GM12891 (cell line): ENCODE results near the gene TMEM33. TPM values are rescaled to one million over a fixed set of nuclear protein-coding genes. Genes with fewer than 3 reads are reported as not detected.
"Not testable (repeated sequence)": the region's sequence is repeated elsewhere in the genome, so short reads cannot be mapped to it uniquely, and the experiment has no call there.

ENCODE experiments used
- DNase-seq: peaks from one replicate; pipeline ENCODE4 v3.0.0; 2011; ENCODE audit warnings: low spot score; ENCODE audit not compliant: insufficient read length
- FAIRE-seq: peaks from 2 replicates; lab custom pipeline; 2011; peaks lifted over from hg19 to GRCh38; lab: Jason Lieb, UNC
- PAX5 ChIP-seq: IDR thresholded peaks from 2 replicates; pipeline ENCODE4 v1.6.1; 2011; ENCODE audit warnings: low read length, moderate library complexity, mild to moderate bottlenecking; ENCODE audit not compliant: insufficient read depth, severe bottlenecking
- POLR2A ChIP-seq: IDR thresholded peaks from 2 replicates; pipeline ENCODE4 v1.6.1; 2011; ENCODE audit warnings: low read depth, low read length, control low read depth
- POLR2AphosphoS5 ChIP-seq: IDR thresholded peaks from 2 replicates; pipeline ENCODE4 v1.6.1; 2011; ENCODE audit warnings: low read depth, low read length, control low read depth
- POU2F2 ChIP-seq: IDR thresholded peaks from 2 replicates; pipeline ENCODE4 v1.6.1; 2011; ENCODE audit warnings: low read depth, mild to moderate bottlenecking, control low read depth, low read length, moderate library complexity
- SPI1 ChIP-seq: IDR thresholded peaks from 2 replicates; pipeline ENCODE4 v1.6.1; 2011; ENCODE audit warnings: low read depth, low read length, control low read depth
- TAF1 ChIP-seq: IDR thresholded peaks from 2 replicates; pipeline ENCODE4 v1.6.1; 2011; ENCODE audit warnings: low read depth, low read length, control low read depth
- polyA plus RNA-seq: library from polyadenylated mRNA; unstranded; fragments of >200 nt; gene quantifications from one replicate; pipeline ENCODE4 v1.2.1, GENCODE V29; 2012; ENCODE audit warnings: low read depth, missing spikeins, inconsistent platforms; ENCODE audit not compliant: missing spikeins

The TMEM33 gene
- 6.9 TPM for polyA plus RNA-seq

- FAIRE-seq (peak; percentile 87), DNase-seq (peak; percentile 60)
- peak; percentile 84 for TF ChIP-seq POLR2A
- 0 out of 2 replicates have a peak, but pooled peaks have one; percentile 44 for TF ChIP-seq TAF1
- no peak for TF ChIP-seq PAX5
- TF ChIP-seq POU2F2, result 0 out of 2 replicates have a peak, but pooled peaks have one; percentile 35
- TF ChIP-seq POLR2AphosphoS5, result peak; percentile 90
- peak; percentile 73 for TF ChIP-seq SPI1
These were observed at the start of gene TMEM33 for GRCh38 chr4:41934901-41935651. Gene TMEM33, plus strand, starts transcription at chr4:41935429. Its CDS starts 56 bp downstream, at chr4:41935485.

GRCh38 chr4:41885456-41885855 is 49.8 kb upstream of the TMEM33 start:
- no peak for FAIRE-seq
- TF ChIP-seq POLR2A, result no peak
- TF ChIP-seq POLR2AphosphoS5, result no peak
- no peak for TF ChIP-seq SPI1
- TF ChIP-seq PAX5, result no peak
- no peak for TF ChIP-seq TAF1
- TF ChIP-seq POU2F2, result no peak
- no peak for DNase-seq

- DNase-seq (no peak), FAIRE-seq (no peak)
- TF ChIP-seq POLR2AphosphoS5 (no peak), POLR2A (no peak), SPI1 (no peak), PAX5 (no peak), POU2F2 (no peak), TAF1 (no peak)
These were observed 48.0 kb upstream of the TMEM33 start for GRCh38 chr4:41887277-41887676.

- no peak for DNase-seq
These were observed 47.2 kb upstream of the TMEM33 start for GRCh38 chr4:41887821-41888686.

GRCh38 chr4:41888687-41889074 is 46.5 kb upstream of the TMEM33 start:
- no peak for DNase-seq
- TF ChIP-seq SPI1 (no peak), POLR2A (no peak), PAX5 (no peak), POU2F2 (no peak), TAF1 (no peak), POLR2AphosphoS5 (no peak)
- no peak for FAIRE-seq

More at GRCh38 chr4:41887821-41888686, 47.2 kb upstream of the TMEM33 start:
- TF ChIP-seq SPI1, result no peak
- TF ChIP-seq POLR2A, result no peak
- TF ChIP-seq TAF1, result no peak
- TF ChIP-seq PAX5, result no peak
- TF ChIP-seq POU2F2, result no peak
- TF ChIP-seq POLR2AphosphoS5, result no peak
- FAIRE-seq, result peak; percentile 16

GRCh38 chr4:41889317-41889716 is 45.9 kb upstream of the TMEM33 start:
- TF ChIP-seq TAF1, result no peak
- no peak for TF ChIP-seq POU2F2
- TF ChIP-seq SPI1, result no peak
- TF ChIP-seq PAX5, result no peak
- TF ChIP-seq POLR2AphosphoS5, result no peak
- TF ChIP-seq POLR2A, result no peak
- DNase-seq (no peak), FAIRE-seq (no peak)

- DNase-seq (no peak), FAIRE-seq (no peak)
- TF ChIP-seq TAF1 (no peak), POLR2A (no peak), POLR2AphosphoS5 (no peak), POU2F2 (no peak), SPI1 (no peak), PAX5 (no peak)
These were observed 45.1 kb upstream of the TMEM33 start for GRCh38 chr4:41890085-41890484.

- TF ChIP-seq SPI1, result no peak
- TF ChIP-seq POLR2AphosphoS5, result no peak
- TF ChIP-seq POU2F2, result no peak
- TF ChIP-seq TAF1, result no peak
- no peak for TF ChIP-seq POLR2A
- TF ChIP-seq PAX5, result no peak
- no peak for DNase-seq
- no peak for FAIRE-seq
These were observed 38.6 kb upstream of the TMEM33 start for GRCh38 chr4:41896648-41897047.

- FAIRE-seq (no peak), DNase-seq (no peak)
- TF ChIP-seq SPI1 (no peak), POLR2A (no peak), POLR2AphosphoS5 (no peak)
These were observed 37.5 kb upstream of the TMEM33 start for GRCh38 chr4:41897698-41898097.

- DNase-seq, FAIRE-seq: not testable (repeated sequence)
These were observed 26.1 kb upstream of the TMEM33 start for GRCh38 chr4:41909136-41909535.
